ENCODE data around the gene CACNA1G. TPM values are rescaled to one million over a fixed set of nuclear protein-coding genes. Genes with fewer than 3 reads are reported as not detected.

The CACNA1G gene
- total and polyA plus RNA-seq, 2 experiments from 2014 or later = 0.06 to 0.97 TPM

GRCh38 chr17:50627036-50627781, 66.7 kb downstream of the CACNA1G start:
- no peaks in the 10 kb centered on the region for H3K27me3 ChIP-seq (replicated peaks; ENCODE audit: insufficient read depth)
- H3K4me1 ChIP-seq (ENCODE audit: insufficient read depth) = peaks cover 5% of the 10 kb centered on the region; the same call in 1 of the 2 replicates
- H3K79me2 ChIP-seq (ENCODE audit: insufficient read depth) = no peaks in the 10 kb centered on the region
- H4K20me1 ChIP-seq (ENCODE audit: insufficient read depth) = no peaks in the 10 kb centered on the region
- no peak overlapping the region for H3K4me2 ChIP-seq (ENCODE audit: unreplicated experiment)
- H3K27ac ChIP-seq = no peak overlapping the region
- no peaks in the 10 kb centered on the region for H3F3A ChIP-seq (ENCODE audit: insufficient read depth)
- H3K36me3 ChIP-seq (ENCODE audit: low read depth) = no peaks in the 10 kb centered on the region
- no peaks in the 10 kb centered on the region for H3K9me3 ChIP-seq (ENCODE audit: low read depth)
- 85 to 87% methylated on average over 17 of the region's 17 CpGs for WGBS, 2 experiments (ENCODE audit: low coverage in 1 of 2, low lambda C conversion rate in 2 of 2, missing lambda C conversion rate in 2 of 2)
- no peaks in the 10 kb centered on the region for H3K9me2 ChIP-seq (ENCODE audit: insufficient read depth)
- H3K9ac ChIP-seq = no peak overlapping the region
- no peak for DNase-seq
- TF ChIP-seq EZH2 (IDR thresholded peaks at IDR 0.05; ENCODE audit: insufficient read depth, poor library complexity, severe bottlenecking) (no peak), EZH2phosphoT487 (IDR thresholded peaks at IDR 0.05; ENCODE audit: insufficient read depth, low read depth) (no peak)
- H2AFZ ChIP-seq = no peak overlapping the region
- H3K4me3 ChIP-seq = no peak overlapping the region
- in situ Hi-C loops (cut with MboI) = no loop called here

DNA sequence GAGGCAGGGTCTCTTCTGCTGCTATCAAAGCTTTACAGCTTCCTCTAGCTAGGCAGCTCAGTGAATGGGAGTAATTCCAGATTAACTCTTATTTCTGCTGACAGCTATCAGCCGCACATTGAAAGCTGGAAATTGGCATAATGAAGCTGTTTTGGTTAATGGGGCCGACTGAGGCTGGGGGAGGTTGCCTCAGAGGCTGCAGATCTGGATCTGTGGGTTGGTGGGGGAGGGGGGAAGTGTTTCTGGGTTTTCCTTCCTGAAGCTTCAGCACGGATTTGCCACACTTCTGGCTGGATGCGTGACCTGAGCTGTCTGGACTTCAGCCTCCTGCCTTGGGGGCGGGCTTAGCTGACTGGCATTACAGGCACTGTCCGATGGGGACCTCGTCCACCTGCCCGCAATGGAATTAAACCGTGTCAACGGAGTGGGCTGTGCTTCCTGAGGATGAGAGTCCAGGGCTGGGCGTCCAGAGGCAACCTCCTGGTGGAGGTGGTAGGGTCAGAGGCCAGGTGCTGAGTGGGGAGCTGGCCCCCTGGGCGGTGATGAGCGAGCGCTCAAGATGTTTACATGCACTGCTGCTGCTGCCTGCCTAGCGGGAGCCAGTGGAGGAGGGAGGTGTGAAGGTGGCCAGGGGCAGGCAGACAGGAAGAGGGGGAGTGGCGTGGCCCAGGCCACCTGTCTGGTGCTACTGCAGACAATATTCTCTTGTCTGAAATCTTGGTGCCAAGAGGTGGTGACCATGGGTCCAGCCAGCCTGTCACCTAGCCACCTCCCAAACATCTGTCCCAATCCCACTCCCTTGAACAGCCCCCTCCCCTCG, 67.5 kb downstream of the CACNA1G start:
- Histone ChIP-seq H3K27me3 (replicated peaks; ENCODE audit: insufficient read depth) (no peaks in the 10 kb centered on the region), H3K4me1 (ENCODE audit: insufficient read depth) (peaks cover 5% of the 10 kb centered on the region; the same call in 1 of the 2 replicates), H3K36me3 (ENCODE audit: low read depth) (no peaks in the 10 kb centered on the region), H3K4me3 (no peak overlapping the region), H2AFZ (no peak overlapping the region), H3K4me2 (ENCODE audit: unreplicated experiment) (no peak overlapping the region), H3K9me2 (ENCODE audit: insufficient read depth) (no peaks in the 10 kb centered on the region), H3K9ac (no peak overlapping the region), H3K79me2 (ENCODE audit: insufficient read depth) (no peaks in the 10 kb centered on the region), H3F3A (ENCODE audit: insufficient read depth) (no peaks in the 10 kb centered on the region), H3K27ac (no peak overlapping the region), H3K9me3 (ENCODE audit: low read depth) (no peaks in the 10 kb centered on the region), H4K20me1 (ENCODE audit: insufficient read depth) (no peaks in the 10 kb centered on the region)
- TF ChIP-seq EZH2 (IDR thresholded peaks at IDR 0.05; ENCODE audit: insufficient read depth, poor library complexity, severe bottlenecking) (no peak), EZH2phosphoT487 (IDR thresholded peaks at IDR 0.05; ENCODE audit: insufficient read depth, low read depth) (no peak)
- WGBS, 2 experiments (ENCODE audit: low coverage in 1 of 2, low lambda C conversion rate in 2 of 2, missing lambda C conversion rate in 2 of 2) = 80 to 81% methylated on average over 17 of the region's 17 CpGs
- DNase-seq = no peak
- in situ Hi-C loops (cut with MboI) = no loop called here

DNA sequence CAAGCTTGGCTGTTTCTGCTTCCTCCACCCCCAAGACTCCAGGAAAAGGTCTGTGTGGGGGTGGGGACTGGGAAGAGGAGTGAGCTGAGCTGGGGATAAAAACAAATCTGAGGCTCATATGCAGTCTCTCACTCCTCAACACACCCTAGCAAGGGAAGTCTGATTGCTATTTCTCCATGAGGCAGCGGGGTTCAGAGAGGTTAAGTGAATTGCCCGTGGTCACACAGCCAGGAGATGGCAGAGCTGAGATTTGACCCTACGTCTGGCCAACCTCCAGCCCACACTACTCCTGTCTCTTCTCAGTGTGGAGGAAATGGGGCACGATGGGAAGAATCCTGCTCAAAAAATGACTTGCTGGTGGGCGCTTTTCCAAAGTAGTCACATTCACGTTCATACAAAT, 69.4 kb downstream of the CACNA1G start:
- Histone ChIP-seq H2AFZ (no peak overlapping the region), H3K4me1 (ENCODE audit: insufficient read depth) (peaks cover 5% of the 10 kb centered on the region; the same call in 1 of the 2 replicates), H3K27me3 (replicated peaks; ENCODE audit: insufficient read depth) (no peaks in the 10 kb centered on the region), H3K9ac (no peak overlapping the region), H3K79me2 (ENCODE audit: insufficient read depth) (no peaks in the 10 kb centered on the region), H3K27ac (no peak overlapping the region), H3K9me2 (ENCODE audit: insufficient read depth) (no peaks in the 10 kb centered on the region), H3F3A (ENCODE audit: insufficient read depth) (no peaks in the 10 kb centered on the region), H3K4me3 (no peak overlapping the region), H3K9me3 (ENCODE audit: low read depth) (no peaks in the 10 kb centered on the region), H4K20me1 (ENCODE audit: insufficient read depth) (no peaks in the 10 kb centered on the region), H3K4me2 (ENCODE audit: unreplicated experiment) (no peak overlapping the region), H3K36me3 (ENCODE audit: low read depth) (no peaks in the 10 kb centered on the region)
- TF ChIP-seq EZH2 (IDR thresholded peaks at IDR 0.05; ENCODE audit: insufficient read depth, poor library complexity, severe bottlenecking) = no peak
- no peak for TF ChIP-seq EZH2phosphoT487 (IDR thresholded peaks at IDR 0.05; ENCODE audit: insufficient read depth, low read depth)
- in situ Hi-C loops (cut with MboI) = no loop called here
- 64 to 71% methylated on average over 6 of the region's 6 CpGs for WGBS, 2 experiments (ENCODE audit: low coverage in 1 of 2, low lambda C conversion rate in 2 of 2, missing lambda C conversion rate in 2 of 2)
- no peak for DNase-seq

- no peak overlapping the region for H3K27ac ChIP-seq
- no peak overlapping the region for H2AFZ ChIP-seq
- H3F3A ChIP-seq (ENCODE audit: insufficient read depth) = no peaks in the 10 kb centered on the region
- no peaks in the 10 kb centered on the region for H3K9me3 ChIP-seq (ENCODE audit: low read depth)
- 52 to 59% methylated on average over 7 of the region's 7 CpGs for WGBS, 2 experiments (ENCODE audit: low coverage in 1 of 2, low lambda C conversion rate in 2 of 2, missing lambda C conversion rate in 2 of 2)
- no peak overlapping the region for H3K4me2 ChIP-seq (ENCODE audit: unreplicated experiment)
- no peaks in the 10 kb centered on the region for H3K9me2 ChIP-seq (ENCODE audit: insufficient read depth)
- H3K4me1 ChIP-seq (ENCODE audit: insufficient read depth) = peaks cover 5% of the 10 kb centered on the region; the same call in 1 of the 2 replicates
- H4K20me1 ChIP-seq (ENCODE audit: insufficient read depth) = no peaks in the 10 kb centered on the region
- no peak overlapping the region for H3K4me3 ChIP-seq
- DNase-seq = peak; percentile 49
- no peaks in the 10 kb centered on the region for H3K36me3 ChIP-seq (ENCODE audit: low read depth)
- no peaks in the 10 kb centered on the region for H3K27me3 ChIP-seq (replicated peaks; ENCODE audit: insufficient read depth)
- H3K79me2 ChIP-seq (ENCODE audit: insufficient read depth) = peaks cover 5% of the 10 kb centered on the region; the same call in 1 of the 2 replicates
- in situ Hi-C loops (cut with MboI) = no loop called here
- no peak for TF ChIP-seq EZH2phosphoT487 (IDR thresholded peaks at IDR 0.05; ENCODE audit: insufficient read depth, low read depth)
- TF ChIP-seq EZH2 (IDR thresholded peaks at IDR 0.05; ENCODE audit: insufficient read depth, poor library complexity, severe bottlenecking) = no peak
- no peak overlapping the region for H3K9ac ChIP-seq
Observed at GRCh38 chr17:50630524-50631194, 70.1 kb downstream of the CACNA1G start.
